ENCODE data around the gene DUSP22.

DUSP22 gene

GRCh38 chr6:311679-312220 is 19.5 kb downstream of the DUSP22 start:
- no peak for DNase-seq (ENCODE audit: low read depth)

- DNase-seq (ENCODE audit: low read depth) = no peak
Measured at GRCh38 chr6:313087-313486, 20.8 kb downstream of the DUSP22 start.

- no peak for DNase-seq (ENCODE audit: low read depth)
Measured at GRCh38 chr6:313917-314316, 21.6 kb downstream of the DUSP22 start.

- no peak for DNase-seq (ENCODE audit: low read depth)
Measured at GRCh38 chr6:314377-314776, 22.1 kb downstream of the DUSP22 start.

- DNase-seq (ENCODE audit: low read depth) = no peak
Measured at GRCh38 chr6:315226-315625, 22.9 kb downstream of the DUSP22 start.

GRCh38 chr6:315921-316752 is 23.9 kb downstream of the DUSP22 start:
- DNase-seq (ENCODE audit: low read depth) = no peak

- DNase-seq (ENCODE audit: low read depth) = no peak
Measured at GRCh38 chr6:316753-317038, 24.4 kb downstream of the DUSP22 start.

- no peak for DNase-seq (ENCODE audit: low read depth)
Measured at GRCh38 chr6:317060-317447, 24.8 kb downstream of the DUSP22 start.

- no peak for DNase-seq (ENCODE audit: low read depth)
Measured at GRCh38 chr6:317448-318144, 25.3 kb downstream of the DUSP22 start.

GRCh38 chr6:318243-318890 is 26.1 kb downstream of the DUSP22 start:
- DNase-seq (ENCODE audit: low read depth) = no peak

- DNase-seq (ENCODE audit: low read depth) = no peak
Measured at GRCh38 chr6:319177-320131, 27.2 kb downstream of the DUSP22 start.

- DNase-seq (ENCODE audit: low read depth) = no peak
Measured at GRCh38 chr6:320351-321157, 28.3 kb downstream of the DUSP22 start.

- no peak for DNase-seq (ENCODE audit: low read depth)
Measured at GRCh38 chr6:321158-321438, 28.8 kb downstream of the DUSP22 start.

GRCh38 chr6:321536-322258 is 29.4 kb downstream of the DUSP22 start:
- no peak for DNase-seq (ENCODE audit: low read depth)

GRCh38 chr6:322259-322930 is 30.1 kb downstream of the DUSP22 start:
- no peak for DNase-seq (ENCODE audit: low read depth)

GRCh38 chr6:322940-323729 is 30.8 kb downstream of the DUSP22 start:
- no peak for DNase-seq (ENCODE audit: low read depth)

GRCh38 chr6:323730-324088 is 31.4 kb downstream of the DUSP22 start:
- no peak for DNase-seq (ENCODE audit: low read depth)

- no peak for DNase-seq (ENCODE audit: low read depth)
Measured at GRCh38 chr6:324116-324728, 31.9 kb downstream of the DUSP22 start.

- DNase-seq (ENCODE audit: low read depth) = no peak
Measured at GRCh38 chr6:324729-325125, 32.4 kb downstream of the DUSP22 start.

Data from activated T-helper 1 cell treated with Interleukin-2 at 50 U/mL for 16 hours (primary cell).